Stimulated activated CD4-positive, alpha-beta T cell treated with anti-CD3 and anti-CD28 coated beads, Interleukin-2, amount 100 ng/mL, for 24 hours (primary cell): ENCODE data around the gene SEMA4B.
"Not testable (repeated sequence)": the region's sequence is repeated elsewhere in the genome, so short reads cannot be mapped to it uniquely, and the experiment has no call there.

ENCODE experiments used
- DNase-seq, 2 donors: peaks; one replicate each; pipeline ENCODE4 v3.0.0-alpha.2; 2020

Gene SEMA4B

GRCh38 chr15:90184119-90184785, 16.9 kb upstream of the SEMA4B start:
- DNase-seq: peak; percentile 33 to 39

DNA sequence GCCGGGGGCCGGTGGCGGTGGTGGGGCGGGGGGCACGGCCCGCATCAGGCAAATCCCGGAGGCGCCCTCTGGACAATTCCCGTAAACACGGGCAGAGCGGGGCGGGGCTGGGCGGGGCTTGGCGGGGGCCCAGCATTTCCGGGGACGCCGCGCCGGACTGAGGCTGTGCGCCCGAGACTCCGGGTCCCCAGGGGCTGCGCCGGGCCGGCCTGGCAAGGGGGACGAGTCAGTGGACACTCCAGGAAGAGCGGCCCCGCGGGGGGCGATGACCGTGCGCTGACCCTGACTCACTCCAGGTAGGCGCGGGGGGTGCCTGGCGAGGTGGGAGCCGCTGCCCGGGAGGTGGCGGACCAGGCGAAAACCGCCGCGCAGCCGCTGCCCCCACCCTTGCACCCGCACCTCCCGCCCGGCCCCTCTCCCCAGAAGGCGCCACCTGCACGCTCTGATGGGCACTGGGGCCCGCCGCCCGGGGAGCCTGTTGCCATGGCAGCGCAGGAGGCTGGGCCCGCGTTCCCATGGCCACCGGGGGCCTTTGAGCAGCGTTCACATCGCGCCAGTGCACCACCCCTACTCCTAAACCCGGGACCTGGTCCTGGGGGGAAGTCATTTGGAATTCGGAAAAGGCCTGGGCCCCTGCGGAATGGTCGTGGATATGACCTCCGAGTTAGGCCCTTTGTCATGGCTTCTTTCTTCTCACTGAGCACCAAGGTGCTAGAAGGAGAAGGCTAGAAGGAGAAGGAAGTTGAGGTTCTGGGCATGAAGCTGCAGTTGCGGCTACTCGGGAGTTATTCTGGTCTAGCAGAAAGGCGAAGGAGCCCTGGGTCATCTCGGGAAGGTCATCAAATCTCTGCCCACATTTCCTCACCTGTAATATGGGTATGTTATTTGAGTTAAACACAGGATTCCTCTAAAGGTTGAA, 16.1 kb upstream of the SEMA4B start:
- DNase-seq: peak; percentile 56 to 64

DNA sequence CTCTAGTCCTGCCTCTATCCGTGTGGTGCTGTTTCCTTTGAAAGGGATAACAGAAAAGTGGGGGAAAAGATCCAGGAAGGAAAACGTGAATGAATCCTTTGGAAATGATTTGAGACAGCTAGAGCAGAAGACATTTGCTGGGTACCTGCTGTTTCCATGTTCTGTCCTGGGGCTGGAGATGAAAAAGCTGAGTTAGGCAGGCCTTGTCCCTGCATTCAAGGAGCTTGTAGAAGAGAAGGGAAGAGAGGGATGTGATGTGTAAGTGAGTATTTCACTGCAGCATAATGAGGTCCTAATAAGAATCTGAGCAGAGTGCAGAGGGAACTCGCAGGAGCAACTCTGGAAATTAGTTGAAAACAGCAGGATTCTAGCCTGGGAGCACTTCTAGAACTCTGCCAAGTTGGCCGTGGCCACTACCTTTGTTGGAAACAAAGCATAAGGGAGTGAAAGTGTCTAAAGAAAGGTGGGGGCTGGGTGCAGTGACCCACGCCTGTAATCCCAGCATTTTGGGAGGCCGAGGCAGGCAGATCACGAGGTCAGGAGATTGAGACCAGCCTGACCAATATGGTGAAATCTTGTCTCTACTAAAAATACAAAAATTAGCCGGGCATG, 13.8 kb upstream of the SEMA4B start:
- no peak for DNase-seq

- not testable (repeated sequence) for DNase-seq
Observed at GRCh38 chr15:90188065-90188464, 13.1 kb upstream of the SEMA4B start.

DNA sequence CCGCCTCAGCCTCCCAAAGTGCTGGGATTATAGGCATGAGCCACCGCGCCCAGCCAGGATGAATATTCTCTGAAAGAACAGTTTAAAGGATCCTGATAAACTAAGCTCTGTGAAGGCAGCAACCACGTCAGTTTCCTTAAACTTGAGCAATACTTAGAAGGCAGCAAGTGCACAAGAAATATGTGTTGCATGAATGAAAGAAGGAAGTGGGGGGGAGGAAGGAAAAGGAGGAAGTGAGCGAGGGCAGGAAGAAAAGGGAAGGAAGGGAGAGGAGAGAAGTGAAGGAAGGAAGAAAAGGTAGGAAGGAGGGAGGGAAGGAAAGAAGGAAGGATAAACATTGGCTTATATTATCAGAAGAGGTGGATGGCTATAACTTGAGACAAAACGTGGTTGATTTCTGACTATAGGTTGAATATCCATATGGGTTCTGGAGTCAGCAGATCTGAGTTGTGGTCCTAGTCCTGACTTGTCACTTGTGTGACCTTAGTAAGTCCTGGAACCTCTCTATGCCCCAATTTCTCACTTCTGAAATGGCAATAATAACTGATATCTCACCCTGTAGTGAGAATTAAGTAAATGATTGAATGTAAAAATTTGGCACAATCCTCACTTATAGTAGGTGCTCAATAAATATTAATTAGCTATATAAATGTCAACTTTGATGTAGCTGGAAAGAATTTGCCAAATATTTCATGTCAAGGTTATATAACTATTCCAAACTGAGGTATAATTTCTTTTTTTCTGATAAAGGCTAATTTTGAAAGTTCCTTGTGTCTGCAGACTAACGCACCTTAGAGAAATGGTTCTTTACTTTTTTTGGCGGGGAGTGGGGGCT, 12.0 kb upstream of the SEMA4B start:
- no peak for DNase-seq

GRCh38 chr15:90189781-90190467, 11.2 kb upstream of the SEMA4B start:
- DNase-seq: no peak

DNA sequence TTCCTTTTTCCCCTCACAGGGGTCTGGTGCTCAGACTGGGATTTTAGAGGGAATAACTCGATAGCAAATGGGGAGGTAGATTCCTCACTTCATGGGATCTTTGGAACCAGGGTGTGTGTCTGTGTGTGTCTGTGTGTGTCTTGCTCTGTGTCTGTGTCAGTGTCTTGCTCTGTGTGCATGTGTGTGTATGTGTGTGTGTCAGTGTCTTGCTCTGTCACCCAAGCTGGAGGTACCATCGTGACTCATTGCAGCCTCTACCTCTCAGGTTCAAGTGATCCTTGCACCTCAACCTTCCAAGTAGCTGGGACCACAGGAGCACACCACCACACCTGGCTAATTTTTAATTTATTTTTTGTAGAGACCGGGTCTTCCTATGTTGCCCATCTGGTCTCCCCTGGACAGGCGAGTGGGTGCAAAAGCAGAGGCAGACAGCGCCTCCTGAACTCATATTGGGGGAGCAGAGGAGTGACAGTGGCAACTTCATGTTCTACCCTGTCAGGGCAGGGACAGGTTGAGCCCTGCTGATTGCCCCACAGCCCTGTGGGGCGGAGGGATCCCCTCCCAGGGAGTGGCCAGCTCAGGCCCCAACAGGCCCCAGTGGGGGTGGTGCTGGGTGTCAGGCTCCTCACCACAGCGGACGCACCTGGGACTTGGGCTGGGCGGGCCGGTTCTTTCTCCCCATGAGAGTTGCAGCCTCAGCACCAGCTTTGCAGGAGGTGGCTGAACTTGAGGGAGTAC, 10.4 kb upstream of the SEMA4B start:
- DNase-seq: no peak

DNA sequence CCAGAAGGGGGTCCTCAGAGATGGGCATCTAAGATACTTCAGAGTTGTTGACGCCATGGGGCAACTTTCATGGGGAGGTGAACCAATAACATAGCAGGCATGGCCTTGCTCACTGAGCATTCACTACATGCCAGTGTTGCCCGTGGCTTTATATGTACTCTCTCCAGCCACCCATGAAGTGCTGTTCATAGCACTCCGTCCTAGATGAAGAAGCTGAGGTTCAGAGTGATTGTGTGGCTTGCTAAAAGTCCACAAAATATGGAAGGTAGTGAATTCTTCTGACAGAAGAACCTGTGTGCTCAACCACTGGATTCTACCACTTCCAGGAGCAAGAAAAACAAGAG, 9.8 kb upstream of the SEMA4B start:
- no peak for DNase-seq

- DNase-seq: peak; percentile 34 to 37
Observed at GRCh38 chr15:90191794-90192509, 9.2 kb upstream of the SEMA4B start.

GRCh38 chr15:90192961-90193786, 8.0 kb upstream of the SEMA4B start:
- no peak for DNase-seq

DNA sequence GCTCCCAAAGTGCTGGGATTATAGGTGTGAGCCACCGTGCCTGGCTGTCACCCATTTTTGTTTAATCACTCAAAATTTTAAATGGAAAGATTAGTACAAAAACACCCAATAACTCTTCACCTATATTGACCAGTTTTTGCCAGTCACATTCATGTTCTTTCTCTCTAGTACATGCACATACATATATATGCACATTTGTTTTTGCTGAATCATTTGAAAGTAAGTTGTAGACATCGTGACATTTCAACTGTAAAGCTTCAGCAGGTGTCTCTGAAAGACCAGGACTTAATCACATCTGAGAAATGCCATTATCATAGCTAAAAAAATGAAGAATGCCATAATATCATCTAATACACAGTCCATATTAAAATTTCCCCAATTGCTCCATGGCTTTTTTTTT, 6.5 kb upstream of the SEMA4B start:
- DNase-seq: no peak

DNA sequence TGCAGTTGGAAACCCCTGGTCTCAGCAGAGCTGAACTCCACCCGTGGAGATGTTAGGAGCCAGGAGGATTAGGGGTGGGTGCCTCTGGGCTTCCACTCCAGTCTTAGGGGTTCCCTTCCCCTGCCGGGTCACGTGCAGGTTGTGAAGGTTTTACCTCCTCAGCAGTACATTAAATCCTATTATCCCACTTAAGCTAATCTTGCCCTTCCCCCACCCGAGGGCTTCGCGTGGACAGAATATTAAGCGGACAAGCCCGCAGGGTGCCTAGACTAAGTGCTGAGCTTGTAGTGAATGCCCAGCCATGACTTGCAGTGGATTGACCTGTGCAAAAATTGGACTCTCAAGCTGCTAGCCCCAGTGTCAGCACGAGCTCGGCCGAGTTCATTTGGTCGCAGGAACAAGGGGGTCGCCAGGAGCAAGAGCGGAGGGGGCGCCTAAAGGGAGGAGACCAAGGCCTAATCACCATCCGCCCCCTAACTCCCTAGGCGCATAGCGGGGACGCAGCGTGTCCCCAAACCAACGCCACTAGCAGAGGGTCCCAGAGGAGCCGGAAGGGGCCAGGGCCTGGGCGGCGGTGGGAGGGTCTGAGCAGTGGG, 498 bp upstream of the SEMA4B start:
- DNase-seq: no peak

DNA sequence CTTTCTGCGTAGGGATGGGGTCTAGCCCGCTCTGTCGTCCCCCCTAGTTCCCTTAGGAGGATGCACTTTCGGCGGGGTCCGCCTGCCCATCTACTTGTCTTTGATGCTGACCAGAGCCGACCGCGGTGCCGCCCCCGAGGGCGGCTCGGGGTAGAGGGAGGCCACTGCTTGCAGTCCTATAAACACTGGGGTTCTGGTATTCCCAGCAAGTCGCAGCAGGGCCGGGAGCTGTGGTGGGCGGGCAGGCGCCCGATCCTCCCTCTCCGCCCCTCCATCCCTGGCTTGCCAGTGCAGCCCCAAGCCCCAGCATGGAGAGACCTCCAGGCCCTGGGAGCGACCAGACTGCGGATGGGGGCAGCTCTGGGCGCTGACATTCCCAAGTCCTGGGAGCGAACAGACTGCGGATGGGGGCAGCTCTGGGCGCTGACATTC, 830 bp downstream of the SEMA4B start:
- no peak for DNase-seq

DNA sequence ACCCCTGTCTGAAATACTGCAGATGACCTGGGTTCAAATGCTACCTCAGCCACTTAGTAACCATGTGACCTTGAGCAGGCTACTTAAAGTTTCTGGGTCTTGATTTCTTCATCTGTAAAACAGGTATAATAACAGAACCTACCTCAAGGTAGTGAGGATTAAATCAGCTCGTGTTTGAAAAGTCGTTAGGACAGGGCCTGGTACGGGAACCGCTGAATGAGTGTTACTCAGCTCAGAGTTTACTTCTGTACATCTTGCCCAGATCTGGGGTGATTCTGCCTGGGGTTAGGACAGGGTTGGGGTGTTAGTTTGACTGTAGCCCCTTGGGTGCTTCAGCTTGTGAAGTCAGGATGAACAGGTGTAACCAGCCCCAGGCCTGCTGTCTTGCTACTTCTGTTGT, 1.8 kb downstream of the SEMA4B start:
- DNase-seq: no peak

- no peak for DNase-seq
Observed at GRCh38 chr15:90203473-90203872, 2.3 kb downstream of the SEMA4B start.

DNA sequence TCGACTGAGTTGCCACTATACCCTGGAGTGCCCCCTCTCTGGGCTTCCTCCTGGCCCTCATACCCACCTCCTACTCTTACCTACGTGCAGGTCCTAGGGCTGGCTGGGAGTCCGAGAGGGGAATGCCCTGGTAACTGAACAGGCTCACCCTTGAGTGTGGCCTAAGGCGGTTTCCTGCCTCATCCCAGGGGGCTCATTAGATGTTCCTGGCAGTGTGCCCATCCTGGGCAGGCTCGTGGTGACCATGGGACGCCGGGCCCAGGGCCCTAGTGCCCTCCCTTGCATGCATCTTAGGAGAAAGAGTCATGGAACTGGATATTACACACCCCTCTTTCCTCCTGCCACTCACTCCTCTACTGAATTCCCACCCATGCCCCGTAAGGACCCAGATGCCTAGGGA, 2.8 kb downstream of the SEMA4B start:
- no peak for DNase-seq

- DNase-seq: no peak
Observed at GRCh38 chr15:90205050-90205848, 4.1 kb downstream of the SEMA4B start.

GRCh38 chr15:90205886-90206285, 4.8 kb downstream of the SEMA4B start:
- DNase-seq: no peak

DNA sequence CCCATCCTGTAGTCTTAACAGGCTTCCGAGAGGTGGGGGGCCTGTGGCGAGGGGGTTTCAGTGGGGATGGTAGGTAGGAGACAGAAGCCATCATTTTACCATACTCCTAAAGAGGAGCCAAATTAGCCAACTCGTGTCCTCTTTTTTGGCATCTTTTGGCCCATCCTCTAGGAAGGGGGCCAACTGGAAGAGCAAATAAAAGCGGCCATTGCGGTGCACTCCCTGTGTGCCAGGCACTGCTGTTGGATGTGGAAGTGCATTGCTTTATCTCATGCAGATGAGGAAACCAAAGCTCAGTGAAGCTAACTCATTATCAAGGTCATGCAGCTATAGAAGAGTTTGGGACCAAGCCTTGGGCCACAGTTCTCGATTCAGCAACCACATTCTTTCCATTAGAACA, 6.1 kb downstream of the SEMA4B start:
- DNase-seq: no peak
